HL-60 (cell line): ENCODE data around the gene ASB3.

ENCODE experiments used
- DNase-seq, 2 experiments: peaks; one replicate each; pipeline ENCODE4 v3.0.0-alpha.2; 2010 to 2020; ENCODE audit warnings: low read depth in 1 of 2, low spot score in 1 of 2
- H3K27ac ChIP-seq: fragments of 250-450 bp; sonication (Bioruptor Pico); replicated peaks from 2 replicates; pipeline ENCODE4 v1.5.1; 2020; ENCODE audit warnings: mild to moderate bottlenecking, moderate library complexity
- H3K27me3 ChIP-seq: fragments of 250-450 bp; sonication (Bioruptor Pico); 2 replicates; pipeline ENCODE4 v1.5.1; 2021; ENCODE audit warnings: mild to moderate bottlenecking, moderate library complexity; ENCODE audit not compliant: insufficient read depth, poor library complexity, severe bottlenecking
- H3K4me3 ChIP-seq: replicated peaks from 2 replicates; pipeline ENCODE4 v1.5.1; 2011; ENCODE audit warnings: mild to moderate bottlenecking, control low read depth, low read length; ENCODE audit not compliant: insufficient read depth
- CTCF ChIP-seq: IDR thresholded peaks from one replicate; pipeline ENCODE4 v1.5.1; 2011; ENCODE audit warnings: low read length, control low read depth, inconsistent platforms; ENCODE audit not compliant: insufficient read depth
- GABPA ChIP-seq: IDR thresholded peaks from 2 replicates; pipeline ENCODE4 v1.6.1; 2012; ENCODE audit warnings: low read depth
- POLR2AphosphoS5 ChIP-seq: IDR thresholded peaks from 2 replicates; pipeline ENCODE4 v1.6.1; 2012; ENCODE audit warnings: low read depth
- SPI1 ChIP-seq: IDR thresholded peaks from 2 replicates; pipeline ENCODE4 v1.6.1; 2012; ENCODE audit warnings: low read depth, mild to moderate bottlenecking, borderline replicate concordance
- TF ChIP-seq, protein P1 (sequence below): IDR thresholded peaks from 2 replicates; pipeline ENCODE4 v1.6.1; 2012; ENCODE audit warnings: low read depth; ENCODE audit not compliant: insufficient replicate concordance

Gene ASB3

DNA sequence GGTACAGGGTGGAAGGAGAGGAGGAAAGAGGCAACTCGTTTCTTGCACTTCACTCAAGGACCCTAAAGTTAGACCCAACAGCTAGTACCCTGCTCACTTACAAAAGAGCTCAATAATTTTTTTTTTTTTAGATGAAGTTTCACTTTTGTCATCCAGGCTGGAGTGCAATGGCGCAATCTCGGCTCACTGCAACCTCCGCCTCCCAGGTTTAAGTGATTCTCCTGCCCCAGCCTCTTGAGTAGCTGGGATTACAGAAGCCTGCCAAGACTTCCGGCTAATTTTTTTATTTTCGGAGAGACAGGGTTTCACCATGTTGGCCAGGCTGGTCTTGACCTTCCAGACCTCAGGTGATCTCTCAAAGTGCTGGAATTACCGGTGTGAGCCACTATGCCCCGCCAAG lies 4.1 kb downstream of the ASB3 start:
- TF ChIP-seq CTCF (no peak), SPI1 (no peak), POLR2AphosphoS5 (no peak), GABPA (no peak)
- TF ChIP-seq, protein P1, sequence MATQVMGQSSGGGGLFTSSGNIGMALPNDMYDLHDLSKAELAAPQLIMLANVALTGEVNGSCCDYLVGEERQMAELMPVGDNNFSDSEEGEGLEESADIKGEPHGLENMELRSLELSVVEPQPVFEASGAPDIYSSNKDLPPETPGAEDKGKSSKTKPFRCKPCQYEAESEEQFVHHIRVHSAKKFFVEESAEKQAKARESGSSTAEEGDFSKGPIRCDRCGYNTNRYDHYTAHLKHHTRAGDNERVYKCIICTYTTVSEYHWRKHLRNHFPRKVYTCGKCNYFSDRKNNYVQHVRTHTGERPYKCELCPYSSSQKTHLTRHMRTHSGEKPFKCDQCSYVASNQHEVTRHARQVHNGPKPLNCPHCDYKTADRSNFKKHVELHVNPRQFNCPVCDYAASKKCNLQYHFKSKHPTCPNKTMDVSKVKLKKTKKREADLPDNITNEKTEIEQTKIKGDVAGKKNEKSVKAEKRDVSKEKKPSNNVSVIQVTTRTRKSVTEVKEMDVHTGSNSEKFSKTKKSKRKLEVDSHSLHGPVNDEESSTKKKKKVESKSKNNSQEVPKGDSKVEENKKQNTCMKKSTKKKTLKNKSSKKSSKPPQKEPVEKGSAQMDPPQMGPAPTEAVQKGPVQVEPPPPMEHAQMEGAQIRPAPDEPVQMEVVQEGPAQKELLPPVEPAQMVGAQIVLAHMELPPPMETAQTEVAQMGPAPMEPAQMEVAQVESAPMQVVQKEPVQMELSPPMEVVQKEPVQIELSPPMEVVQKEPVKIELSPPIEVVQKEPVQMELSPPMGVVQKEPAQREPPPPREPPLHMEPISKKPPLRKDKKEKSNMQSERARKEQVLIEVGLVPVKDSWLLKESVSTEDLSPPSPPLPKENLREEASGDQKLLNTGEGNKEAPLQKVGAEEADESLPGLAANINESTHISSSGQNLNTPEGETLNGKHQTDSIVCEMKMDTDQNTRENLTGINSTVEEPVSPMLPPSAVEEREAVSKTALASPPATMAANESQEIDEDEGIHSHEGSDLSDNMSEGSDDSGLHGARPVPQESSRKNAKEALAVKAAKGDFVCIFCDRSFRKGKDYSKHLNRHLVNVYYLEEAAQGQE: no peak
- H3K4me3 ChIP-seq: no peak overlapping the region
- no peak overlapping the region for H3K27ac ChIP-seq
- no peak for DNase-seq
- no peaks in the 10 kb centered on the region for H3K27me3 ChIP-seq

- Histone ChIP-seq H3K4me3 (no peak overlapping the region), H3K27me3 (no peaks in the 10 kb centered on the region), H3K27ac (peak overlapping the region; percentile 62)
- TF ChIP-seq CTCF (no peak), SPI1 (no peak), POLR2AphosphoS5 (no peak)
- TF ChIP-seq, protein P1: no peak
- no peak for DNase-seq
Observed at GRCh38 chr2:53780056-53780455, 6.7 kb downstream of the ASB3 start.

DNA sequence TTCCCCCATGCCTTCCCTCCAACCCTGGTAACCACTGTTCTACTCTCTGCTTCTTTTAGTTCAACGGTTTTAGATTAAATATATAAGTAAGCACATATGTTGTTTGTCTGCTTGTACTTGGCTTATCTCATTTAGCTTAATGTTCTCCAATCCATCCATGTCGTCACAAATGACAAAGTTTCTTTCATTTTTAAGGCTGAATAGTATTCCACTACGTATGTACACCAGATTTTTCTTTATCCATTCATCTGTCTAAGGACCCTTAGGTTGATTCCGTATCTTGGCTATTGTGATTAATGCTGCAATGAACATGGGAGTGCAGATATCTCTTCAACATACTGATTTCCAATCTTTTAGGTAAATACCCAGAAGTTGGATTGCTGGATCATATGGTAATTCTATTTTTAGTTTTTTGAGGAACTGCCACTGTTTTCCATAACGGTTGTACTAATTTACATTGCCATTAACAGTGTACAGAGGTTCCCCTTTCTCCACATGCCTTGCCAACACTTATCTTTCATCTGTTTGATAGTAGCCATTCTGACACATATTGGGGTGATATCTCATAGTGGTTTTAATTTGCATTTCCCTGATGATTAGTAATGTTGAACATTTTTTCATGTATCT lies 8.1 kb downstream of the ASB3 start:
- Histone ChIP-seq H3K27me3 (no peaks in the 10 kb centered on the region), H3K4me3 (no peak overlapping the region), H3K27ac (peak overlapping the region; percentile 62)
- TF ChIP-seq SPI1: peak; percentile 93
- TF ChIP-seq, protein P1: no peak
- peak in 1 of 2 experiments; percentile 41 for DNase-seq
